ENCODE measurements around the gene ORAI1. TPM values are rescaled to one million over a fixed set of nuclear protein-coding genes. Genes with fewer than 3 reads are reported as not detected.
"Not testable (repeated sequence)": the region's sequence is repeated elsewhere in the genome, so short reads cannot be mapped to it uniquely, and the experiment has no call there.

Gene ORAI1
- total RNA-seq, 4 donors from 2014 or later: 1.8 to 20.0 (median 13.8) TPM

GRCh38 chr12:121652767-121653497 lies 26.6 kb downstream of the ORAI1 start:
- intact Hi-C loops (cut with DNase I; ENCODE audit: low total_unique reads): no loop called here
- H3K4me1 ChIP-seq: no peaks in the 10 kb centered on the region
- TF ChIP-seq, protein P1, sequence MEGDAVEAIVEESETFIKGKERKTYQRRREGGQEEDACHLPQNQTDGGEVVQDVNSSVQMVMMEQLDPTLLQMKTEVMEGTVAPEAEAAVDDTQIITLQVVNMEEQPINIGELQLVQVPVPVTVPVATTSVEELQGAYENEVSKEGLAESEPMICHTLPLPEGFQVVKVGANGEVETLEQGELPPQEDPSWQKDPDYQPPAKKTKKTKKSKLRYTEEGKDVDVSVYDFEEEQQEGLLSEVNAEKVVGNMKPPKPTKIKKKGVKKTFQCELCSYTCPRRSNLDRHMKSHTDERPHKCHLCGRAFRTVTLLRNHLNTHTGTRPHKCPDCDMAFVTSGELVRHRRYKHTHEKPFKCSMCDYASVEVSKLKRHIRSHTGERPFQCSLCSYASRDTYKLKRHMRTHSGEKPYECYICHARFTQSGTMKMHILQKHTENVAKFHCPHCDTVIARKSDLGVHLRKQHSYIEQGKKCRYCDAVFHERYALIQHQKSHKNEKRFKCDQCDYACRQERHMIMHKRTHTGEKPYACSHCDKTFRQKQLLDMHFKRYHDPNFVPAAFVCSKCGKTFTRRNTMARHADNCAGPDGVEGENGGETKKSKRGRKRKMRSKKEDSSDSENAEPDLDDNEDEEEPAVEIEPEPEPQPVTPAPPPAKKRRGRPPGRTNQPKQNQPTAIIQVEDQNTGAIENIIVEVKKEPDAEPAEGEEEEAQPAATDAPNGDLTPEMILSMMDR (IDR thresholded peaks at IDR 0.05): no peak
- TF ChIP-seq POLR2A (IDR thresholded peaks at IDR 0.05): no peak

GRCh38 chr12:121653999-121654398 lies 27.7 kb downstream of the ORAI1 start:
- Histone ChIP-seq H3K4me3 (no peak overlapping the region), H3K4me1 (no peaks in the 10 kb centered on the region), H3K27ac (no peak overlapping the region), H3K36me3 (no peaks in the 10 kb centered on the region), H3K27me3 (no peaks in the 10 kb centered on the region), H3K9me3 (no peaks in the 10 kb centered on the region)
- no peak for DNase-seq
- intact Hi-C loops (cut with DNase I; ENCODE audit: low total_unique reads): no loop called here
- TF ChIP-seq, protein P1 (IDR thresholded peaks at IDR 0.05): no peak
- no peak for TF ChIP-seq POLR2A (IDR thresholded peaks at IDR 0.05)

More at GRCh38 chr12:121652767-121653497, 26.6 kb downstream of the ORAI1 start:
- Histone ChIP-seq H3K4me3 (no peak overlapping the region), H3K36me3 (no peaks in the 10 kb centered on the region), H3K27me3 (no peaks in the 10 kb centered on the region), H3K27ac (no peak overlapping the region), H3K9me3 (no peaks in the 10 kb centered on the region)
- DNase-seq: no peak

GRCh38 chr12:121656122-121656521 lies 29.8 kb downstream of the ORAI1 start:
- no peak for DNase-seq
- H3K4me1 ChIP-seq: no peaks in the 10 kb centered on the region
- H3K36me3 ChIP-seq: no peaks in the 10 kb centered on the region
- H3K27ac ChIP-seq: no peak overlapping the region
- H3K9me3 ChIP-seq: no peaks in the 10 kb centered on the region
- no peaks in the 10 kb centered on the region for H3K27me3 ChIP-seq
- no peak overlapping the region for H3K4me3 ChIP-seq
- no peak for TF ChIP-seq POLR2A (IDR thresholded peaks at IDR 0.05)
- TF ChIP-seq, protein P1 (IDR thresholded peaks at IDR 0.05): no peak
- intact Hi-C loops (cut with DNase I; ENCODE audit: low total_unique reads): no loop called here

DNA sequence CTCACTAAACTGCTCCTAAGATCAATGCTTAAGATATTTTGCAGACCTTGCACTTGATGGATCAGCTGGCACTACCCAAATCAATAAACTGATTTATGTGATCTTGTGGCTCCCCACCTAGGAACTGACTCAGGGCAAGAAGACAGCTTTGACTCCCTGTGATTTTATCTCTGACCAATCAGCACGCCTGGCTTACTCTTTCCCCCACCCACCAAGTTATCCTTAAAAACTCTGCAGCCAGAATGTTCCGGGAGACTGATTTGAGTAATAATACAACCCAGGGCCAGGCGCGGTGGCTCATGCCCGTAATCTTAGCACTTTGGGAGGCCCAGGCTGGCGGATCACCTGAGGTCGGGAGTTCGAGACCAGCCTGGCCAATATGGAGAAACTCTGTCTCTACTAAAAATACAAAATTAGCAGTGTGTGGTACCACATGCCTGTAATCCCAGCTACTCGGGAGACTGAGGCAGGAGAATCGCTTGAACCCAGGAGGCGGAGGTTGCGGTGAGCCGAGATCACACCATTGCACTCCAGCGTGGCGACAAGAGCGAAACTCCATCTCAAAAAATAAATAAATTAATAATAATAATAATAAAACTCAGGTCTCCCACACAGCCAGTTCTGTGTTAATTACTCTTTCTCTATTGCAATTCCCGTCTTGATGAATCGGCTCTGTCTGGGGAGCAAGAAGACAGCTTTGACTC lies 31.1 kb downstream of the ORAI1 start:
- Histone ChIP-seq H3K9me3 (no peaks in the 10 kb centered on the region), H3K27ac (no peak overlapping the region), H3K4me3 (no peak overlapping the region), H3K27me3 (no peaks in the 10 kb centered on the region), H3K4me1 (no peaks in the 10 kb centered on the region), H3K36me3 (no peaks in the 10 kb centered on the region)
- intact Hi-C loops (cut with DNase I; ENCODE audit: low total_unique reads): no loop called here
- TF ChIP-seq, protein P1 (IDR thresholded peaks at IDR 0.05): no peak
- TF ChIP-seq POLR2A (IDR thresholded peaks at IDR 0.05): no peak
- no peak for DNase-seq

- H3K27me3 ChIP-seq, H3K36me3 ChIP-seq, H3K4me3 ChIP-seq, H3K27ac ChIP-seq, DNase-seq, H3K9me3 ChIP-seq, H3K4me1 ChIP-seq: not testable (repeated sequence)
- intact Hi-C loops (cut with DNase I; ENCODE audit: low total_unique reads): loop anchor here (10.0 kb wide), 1 partner anchor 167 kb away; no protein-coding TSS in a partner anchor
These were observed 35.2 kb downstream of the ORAI1 start for GRCh38 chr12:121661353-121662105.
